Measurements from ENCODE around the gene GYG2.
A peak's percentile ranks its signal among the peaks of the same experiment; 100 is the strongest.
"Not testable (repeated sequence)": the region's sequence is repeated elsewhere in the genome, so short reads cannot be mapped to it uniquely, and the experiment has no call there.

The GYG2 gene

GRCh38 chrX:2828344-2828958, at the start of gene GYG2:
Gene GYG2 (plus strand): TSS chrX:2828930. CDS start chrX:2830189, 1,259 bp downstream.
- FAIRE-seq = peak; percentile 4

GRCh38 chrX:2780472-2781225, 48.1 kb upstream of the GYG2 start:
- not testable (repeated sequence) for DNase-seq (ENCODE audit: insufficient read length, low spot score)

More at GRCh38 chrX:2828344-2828958, at the start of gene GYG2:
- DNase-seq (ENCODE audit: insufficient read length, low spot score) = no peak

GRCh38 chrX:2781226-2781571, 47.5 kb upstream of the GYG2 start:
- no peak for DNase-seq (ENCODE audit: insufficient read length, low spot score)
- no peak for FAIRE-seq

More at GRCh38 chrX:2780472-2781225, 48.1 kb upstream of the GYG2 start:
- FAIRE-seq = not testable (repeated sequence)

- no peak for DNase-seq (ENCODE audit: insufficient read length, low spot score)
- FAIRE-seq = no peak
These were observed 47.0 kb upstream of the GYG2 start for GRCh38 chrX:2781698-2782097.

GRCh38 chrX:2782171-2782570, 46.6 kb upstream of the GYG2 start:
- FAIRE-seq = no peak
- DNase-seq (ENCODE audit: insufficient read length, low spot score) = no peak

- FAIRE-seq (peak; percentile 52), DNase-seq (ENCODE audit: insufficient read length, low spot score) (no peak)
These were observed 46.0 kb upstream of the GYG2 start for GRCh38 chrX:2782778-2783177.

GRCh38 chrX:2784026-2784425, 44.7 kb upstream of the GYG2 start:
- FAIRE-seq (no peak), DNase-seq (ENCODE audit: insufficient read length, low spot score) (no peak)

- FAIRE-seq (no peak), DNase-seq (ENCODE audit: insufficient read length, low spot score) (no peak)
These were observed 43.2 kb upstream of the GYG2 start for GRCh38 chrX:2785538-2785937.

- DNase-seq (ENCODE audit: insufficient read length, low spot score) = no peak
These were observed 39.8 kb upstream of the GYG2 start for GRCh38 chrX:2788980-2789379.

GRCh38 chrX:2789569-2789968, 39.2 kb upstream of the GYG2 start:
- FAIRE-seq (no peak), DNase-seq (ENCODE audit: insufficient read length, low spot score) (no peak)

More at GRCh38 chrX:2788980-2789379, 39.8 kb upstream of the GYG2 start:
- FAIRE-seq = no peak

GRCh38 chrX:2793752-2794151, 35.0 kb upstream of the GYG2 start:
- DNase-seq (ENCODE audit: insufficient read length, low spot score) (no peak), FAIRE-seq (no peak)

GRCh38 chrX:2794336-2794735, 34.4 kb upstream of the GYG2 start:
- no peak for DNase-seq (ENCODE audit: insufficient read length, low spot score)
- FAIRE-seq = no peak

- not testable (repeated sequence) for FAIRE-seq
These were observed 31.9 kb upstream of the GYG2 start for GRCh38 chrX:2796808-2797207.

GRCh38 chrX:2799369-2799768, 29.4 kb upstream of the GYG2 start:
- DNase-seq (ENCODE audit: insufficient read length, low spot score) = no peak
- FAIRE-seq = no peak

More at GRCh38 chrX:2796808-2797207, 31.9 kb upstream of the GYG2 start:
- not testable (repeated sequence) for DNase-seq (ENCODE audit: insufficient read length, low spot score)

- not testable (repeated sequence) for DNase-seq (ENCODE audit: insufficient read length, low spot score); FAIRE-seq
These were observed 28.8 kb upstream of the GYG2 start for GRCh38 chrX:2799980-2800379.

GRCh38 chrX:2801223-2801622, 27.5 kb upstream of the GYG2 start:
- FAIRE-seq (no peak), DNase-seq (ENCODE audit: insufficient read length, low spot score) (no peak)

GRCh38 chrX:2802376-2803090, 26.2 kb upstream of the GYG2 start:
- not testable (repeated sequence) for FAIRE-seq; DNase-seq (ENCODE audit: insufficient read length, low spot score)

- not testable (repeated sequence) for FAIRE-seq; DNase-seq (ENCODE audit: insufficient read length, low spot score)
These were observed 25.2 kb upstream of the GYG2 start for GRCh38 chrX:2803486-2803885.

GRCh38 chrX:2804106-2804843, 24.5 kb upstream of the GYG2 start:
- not testable (repeated sequence) for DNase-seq (ENCODE audit: insufficient read length, low spot score); FAIRE-seq

GRCh38 chrX:2804858-2805257, 23.9 kb upstream of the GYG2 start:
- peak; percentile 48 for FAIRE-seq
- DNase-seq (ENCODE audit: insufficient read length, low spot score) = not testable (repeated sequence)

GRCh38 chrX:2811271-2811670, 17.5 kb upstream of the GYG2 start:
- FAIRE-seq (no peak), DNase-seq (ENCODE audit: insufficient read length, low spot score) (no peak)
